ENCODE data around the gene ACP4. TPM values are rescaled to one million over a fixed set of nuclear protein-coding genes. Genes with fewer than 3 reads are reported as not detected.
"Not testable (repeated sequence)": the region's sequence is repeated elsewhere in the genome, so short reads cannot be mapped to it uniquely, and the experiment has no call there.

The ACP4 gene
- total and polyA plus RNA-seq, 2 donors = not detected

DNA sequence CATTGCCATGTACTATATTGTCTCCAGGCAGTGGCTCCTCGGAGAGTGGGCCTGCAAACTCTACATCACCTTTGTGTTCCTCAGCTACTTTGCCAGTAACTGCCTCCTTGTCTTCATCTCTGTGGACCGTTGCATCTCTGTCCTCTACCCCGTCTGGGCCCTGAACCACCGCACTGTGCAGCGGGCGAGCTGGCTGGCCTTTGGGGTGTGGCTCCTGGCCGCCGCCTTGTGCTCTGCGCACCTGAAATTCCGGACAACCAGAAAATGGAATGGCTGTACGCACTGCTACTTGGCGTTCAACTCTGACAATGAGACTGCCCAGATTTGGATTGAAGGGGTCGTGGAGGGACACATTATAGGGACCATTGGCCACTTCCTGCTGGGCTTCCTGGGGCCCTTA is 19.3 kb upstream of the ACP4 start:
- Histone ChIP-seq H3K9me3 (ENCODE audit: control insufficient read depth in 2 of 2, insufficient read depth in 1 of 2, low read length in 1 of 2) (no peaks in the 10 kb centered on the region), H3K27me3 (ENCODE audit: control insufficient read depth in 2 of 2, insufficient read depth in 1 of 2, low read length in 1 of 2) (peaks cover 0 to 2% of the 10 kb centered on the region in 2 donors), H3K36me3 (ENCODE audit: control insufficient read depth in 2 of 2, insufficient read depth in 2 of 2, low read length in 1 of 2) (no peaks in the 10 kb centered on the region), H3K4me1 (ENCODE audit: control insufficient read depth in 2 of 2, insufficient read depth in 2 of 2, low read length in 2 of 2) (no peaks in the 10 kb centered on the region), H3K4me3 (ENCODE audit: low read length in 2 of 2) (no peak overlapping the region), H3K27ac (ENCODE audit: low read depth in 1 of 2, low read length in 1 of 2) (no peak overlapping the region)
- no peak for DNase-seq (ENCODE audit: low read depth in 6 of 9, low spot score in 9 of 9)
- 89% methylated on average over 13 of the region's 13 CpGs for WGBS

DNA sequence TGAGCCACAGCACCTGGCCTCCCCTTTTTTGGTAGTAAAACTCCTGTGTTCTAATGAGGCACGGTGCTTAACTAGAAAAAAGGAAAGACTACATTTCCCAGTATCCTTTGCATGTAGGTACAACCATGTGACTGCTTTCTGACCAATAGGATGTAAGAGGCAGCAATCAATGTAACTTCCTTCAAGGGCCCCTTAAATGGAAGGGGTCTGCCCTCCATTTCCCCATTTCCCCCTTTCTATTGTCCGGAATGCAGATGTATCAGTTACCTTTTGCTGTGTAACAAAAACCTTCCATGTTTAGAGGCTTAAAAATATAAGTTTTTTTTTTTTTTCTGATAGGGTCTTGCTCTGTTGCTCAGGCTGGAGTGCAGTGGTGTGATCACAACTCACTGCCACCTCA is 17.7 kb upstream of the ACP4 start:
- Histone ChIP-seq H3K4me3 (ENCODE audit: low read length in 2 of 2) (no peak overlapping the region), H3K27me3 (ENCODE audit: control insufficient read depth in 2 of 2, insufficient read depth in 1 of 2, low read length in 1 of 2) (peaks cover 3 to 12% of the 10 kb centered on the region in 2 donors)

DNA sequence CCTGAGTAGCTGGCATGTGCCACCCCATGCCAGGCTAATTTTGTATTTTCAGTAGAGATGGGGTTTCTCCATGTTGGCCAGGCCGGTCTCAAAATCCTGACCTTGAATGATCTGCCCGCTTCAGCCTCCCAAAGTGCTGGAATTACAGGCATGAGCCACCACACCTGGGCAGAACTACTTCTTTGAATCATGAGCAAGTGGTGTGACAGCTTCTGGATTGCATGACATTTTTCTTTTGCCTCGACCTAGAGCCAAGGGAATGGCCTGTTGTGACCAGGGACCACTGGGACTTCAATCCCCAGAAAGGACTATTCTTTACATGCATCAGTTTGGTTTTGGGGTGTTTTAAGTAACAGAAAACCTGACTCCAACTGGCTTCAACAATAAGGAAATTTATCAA is 17.3 kb upstream of the ACP4 start:
- WGBS = 91% methylated on average over 3 of the region's 3 CpGs
- DNase-seq (ENCODE audit: low read depth in 6 of 9, low spot score in 9 of 9); H3K36me3 ChIP-seq (ENCODE audit: control insufficient read depth in 2 of 2, insufficient read depth in 2 of 2, low read length in 1 of 2); H3K4me1 ChIP-seq (ENCODE audit: control insufficient read depth in 2 of 2, insufficient read depth in 2 of 2, low read length in 2 of 2); H3K4me3 ChIP-seq (ENCODE audit: low read length in 2 of 2); H3K9me3 ChIP-seq (ENCODE audit: control insufficient read depth in 2 of 2, insufficient read depth in 1 of 2, low read length in 1 of 2); H3K27ac ChIP-seq (ENCODE audit: low read depth in 1 of 2, low read length in 1 of 2): not testable (repeated sequence)
- H3K27me3 ChIP-seq (ENCODE audit: control insufficient read depth in 2 of 2, insufficient read depth in 1 of 2, low read length in 1 of 2) = peaks cover 3 to 16% of the 10 kb centered on the region in 2 donors

More for the DNA sequence above, 17.7 kb upstream of the ACP4 start:
- Histone ChIP-seq H3K27ac (ENCODE audit: low read depth in 1 of 2, low read length in 1 of 2) (no peak overlapping the region), H3K9me3 (ENCODE audit: control insufficient read depth in 2 of 2, insufficient read depth in 1 of 2, low read length in 1 of 2) (no peaks in the 10 kb centered on the region), H3K4me1 (ENCODE audit: control insufficient read depth in 2 of 2, insufficient read depth in 2 of 2, low read length in 2 of 2) (no peaks in the 10 kb centered on the region), H3K36me3 (ENCODE audit: control insufficient read depth in 2 of 2, insufficient read depth in 2 of 2, low read length in 1 of 2) (no peaks in the 10 kb centered on the region)
- WGBS = 58% methylated on average over 2 of the region's 2 CpGs
- peak in 3 of 9 donors; percentile 17 to 46 (median 21) for DNase-seq (ENCODE audit: low read depth in 6 of 9, low spot score in 9 of 9)

DNA sequence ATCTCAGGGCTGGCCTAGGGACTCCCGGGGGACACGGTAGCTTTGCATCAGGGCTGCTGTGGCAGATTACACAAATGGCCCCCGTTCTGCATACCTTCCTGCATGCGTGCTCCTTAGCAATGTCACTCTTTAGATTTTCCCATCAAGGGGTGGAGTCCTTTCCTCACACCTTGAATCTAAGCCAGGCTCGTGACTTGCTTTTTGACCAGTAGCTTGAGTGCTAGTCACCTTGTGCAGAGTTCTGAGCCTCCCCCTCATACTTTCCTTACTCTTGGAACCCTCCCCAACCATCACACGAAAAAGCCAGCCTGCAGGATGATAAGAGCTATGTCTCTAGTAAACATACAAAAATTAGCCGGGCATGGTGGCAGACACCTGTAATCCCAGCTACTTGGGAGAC is 16.8 kb upstream of the ACP4 start:
- not testable (repeated sequence) for H3K36me3 ChIP-seq (ENCODE audit: control insufficient read depth in 2 of 2, insufficient read depth in 2 of 2, low read length in 1 of 2); H3K9me3 ChIP-seq (ENCODE audit: control insufficient read depth in 2 of 2, insufficient read depth in 1 of 2, low read length in 1 of 2); H3K4me1 ChIP-seq (ENCODE audit: control insufficient read depth in 2 of 2, insufficient read depth in 2 of 2, low read length in 2 of 2); H3K27ac ChIP-seq (ENCODE audit: low read depth in 1 of 2, low read length in 1 of 2); DNase-seq (ENCODE audit: low read depth in 6 of 9, low spot score in 9 of 9); H3K4me3 ChIP-seq (ENCODE audit: low read length in 2 of 2)
- WGBS = 67% methylated on average over 7 of the region's 7 CpGs
- H3K27me3 ChIP-seq (ENCODE audit: control insufficient read depth in 2 of 2, insufficient read depth in 1 of 2, low read length in 1 of 2) = peaks cover 7 to 22% of the 10 kb centered on the region in 2 donors

DNA sequence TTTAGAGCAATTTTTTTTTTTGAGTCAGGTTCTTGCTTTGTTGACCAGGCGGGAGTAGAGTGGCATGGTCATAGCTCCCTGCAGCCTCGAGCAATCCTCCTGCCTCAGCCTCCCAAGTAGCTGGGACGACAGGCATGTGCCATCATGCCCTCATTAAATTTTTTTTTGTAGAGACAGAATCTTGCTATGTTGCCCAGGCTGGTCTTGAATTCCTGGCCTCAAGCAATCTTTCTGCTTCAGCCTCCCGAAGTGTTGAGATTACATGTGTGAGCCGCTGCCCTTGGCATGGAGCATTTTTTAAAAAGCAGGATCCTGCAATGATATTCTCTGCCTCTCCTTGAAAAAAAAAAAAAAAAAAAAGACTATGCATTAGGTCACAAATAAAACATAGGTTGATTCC is 14.1 kb upstream of the ACP4 start:
- H3K27me3 ChIP-seq (ENCODE audit: control insufficient read depth in 2 of 2, insufficient read depth in 1 of 2, low read length in 1 of 2) = peaks cover 15 to 47% of the 10 kb centered on the region in 2 donors
- H3K4me3 ChIP-seq (ENCODE audit: low read length in 2 of 2) = no peak overlapping the region
- no peaks in the 10 kb centered on the region for H3K9me3 ChIP-seq (ENCODE audit: control insufficient read depth in 2 of 2, insufficient read depth in 1 of 2, low read length in 1 of 2)
- H3K27ac ChIP-seq (ENCODE audit: low read depth in 1 of 2, low read length in 1 of 2) = no peak overlapping the region
- no peak for DNase-seq (ENCODE audit: low read depth in 6 of 9, low spot score in 9 of 9)
- H3K4me1 ChIP-seq (ENCODE audit: control insufficient read depth in 2 of 2, insufficient read depth in 2 of 2, low read length in 2 of 2) = peaks cover 0 to 6% of the 10 kb centered on the region in 2 donors
- 90% methylated on average over 5 of the region's 5 CpGs for WGBS
- no peaks in the 10 kb centered on the region for H3K36me3 ChIP-seq (ENCODE audit: control insufficient read depth in 2 of 2, insufficient read depth in 2 of 2, low read length in 1 of 2)

DNA sequence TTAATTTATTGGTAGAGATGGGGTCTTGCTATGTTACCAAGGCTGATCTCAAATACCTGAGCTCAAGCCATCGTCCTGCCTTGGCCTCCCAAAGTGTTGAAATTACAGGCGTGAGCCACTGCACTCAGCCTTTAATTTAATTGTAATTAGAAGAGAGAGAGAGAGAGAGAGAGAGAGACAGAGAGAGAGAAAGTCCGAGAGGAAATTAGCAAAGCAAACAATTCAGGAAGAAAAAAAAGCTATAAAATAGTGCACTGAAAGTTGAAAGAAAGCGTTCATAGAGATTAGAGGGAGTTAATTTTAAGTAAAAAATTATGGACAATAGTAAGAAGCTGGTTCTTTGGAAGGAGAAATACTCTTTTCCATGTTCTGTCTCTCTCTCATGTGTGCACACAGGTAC is 13.0 kb upstream of the ACP4 start:
- Histone ChIP-seq H3K9me3 (ENCODE audit: control insufficient read depth in 2 of 2, insufficient read depth in 1 of 2, low read length in 1 of 2) (no peaks in the 10 kb centered on the region), H3K36me3 (ENCODE audit: control insufficient read depth in 2 of 2, insufficient read depth in 2 of 2, low read length in 1 of 2) (no peaks in the 10 kb centered on the region), H3K4me3 (ENCODE audit: low read length in 2 of 2) (no peak overlapping the region), H3K27me3 (ENCODE audit: control insufficient read depth in 2 of 2, insufficient read depth in 1 of 2, low read length in 1 of 2) (peaks cover 15 to 48% of the 10 kb centered on the region in 2 donors), H3K27ac (ENCODE audit: low read depth in 1 of 2, low read length in 1 of 2) (no peak overlapping the region), H3K4me1 (ENCODE audit: control insufficient read depth in 2 of 2, insufficient read depth in 2 of 2, low read length in 2 of 2) (peaks cover 0 to 6% of the 10 kb centered on the region in 2 donors)
- DNase-seq (ENCODE audit: low read depth in 6 of 9, low spot score in 9 of 9) = no peak
- WGBS = 56% methylated on average over 4 of the region's 4 CpGs

DNA sequence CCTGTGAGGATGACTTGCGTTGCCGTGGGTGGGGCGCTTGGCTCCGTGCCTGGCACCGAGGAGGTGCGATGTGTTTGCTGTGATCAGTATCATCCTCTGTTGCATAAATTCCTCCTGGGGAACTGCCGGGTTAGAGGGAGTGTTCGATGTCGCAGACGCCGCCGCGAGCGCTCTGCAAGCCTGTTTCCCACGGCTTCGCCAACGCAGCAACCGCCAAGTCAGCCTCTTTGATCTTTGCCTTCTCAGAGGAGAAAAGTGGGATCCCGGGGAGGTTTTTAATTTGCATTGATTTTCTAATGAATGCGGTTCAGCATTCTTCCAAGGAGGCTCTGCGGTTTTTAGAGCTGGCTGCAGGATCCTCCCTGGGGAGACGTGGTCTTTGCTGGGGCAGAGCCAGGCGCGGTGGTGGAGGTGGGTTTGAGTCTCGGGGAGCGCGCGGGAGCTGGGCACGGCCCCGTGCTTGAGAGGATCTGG is 12.3 kb upstream of the ACP4 start:
- DNase-seq (ENCODE audit: low read depth in 6 of 9, low spot score in 9 of 9) = peak in 1 of 9 donors; percentile 26
- H3K27ac ChIP-seq (ENCODE audit: low read depth in 1 of 2, low read length in 1 of 2) = no peak overlapping the region

DNA sequence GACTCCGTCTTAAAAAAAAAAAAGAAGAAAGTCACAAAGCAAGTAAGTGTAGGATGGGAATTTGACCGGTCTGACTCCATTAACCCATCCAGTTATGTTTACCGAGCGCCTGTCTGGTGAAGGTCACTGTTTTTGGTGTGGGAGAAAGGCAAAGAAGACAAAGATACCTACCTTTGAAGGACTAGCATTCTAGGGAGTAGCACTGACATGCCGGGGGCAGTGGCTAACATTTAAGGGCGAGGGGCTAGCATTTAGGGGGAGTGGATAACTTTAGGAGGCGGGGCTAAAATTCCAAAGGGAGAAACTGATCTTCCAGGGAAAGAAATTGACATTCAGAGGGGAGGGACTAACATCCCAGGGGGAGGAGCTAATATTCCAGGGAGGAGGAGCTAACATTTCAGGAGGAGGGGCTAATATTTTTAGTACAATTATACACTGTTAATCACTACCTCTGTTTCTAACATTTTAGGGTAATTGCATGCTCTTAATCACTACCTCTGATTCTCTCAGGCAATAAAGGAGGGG is 11.2 kb upstream of the ACP4 start:
- WGBS = 69% methylated on average over 7 of the region's 7 CpGs
- Histone ChIP-seq H3K9me3 (ENCODE audit: control insufficient read depth in 2 of 2, insufficient read depth in 1 of 2, low read length in 1 of 2) (peaks cover 0 to 5% of the 10 kb centered on the region in 2 donors), H3K36me3 (ENCODE audit: control insufficient read depth in 2 of 2, insufficient read depth in 2 of 2, low read length in 1 of 2) (no peaks in the 10 kb centered on the region), H3K27ac (ENCODE audit: low read depth in 1 of 2, low read length in 1 of 2) (no peak overlapping the region), H3K4me3 (ENCODE audit: low read length in 2 of 2) (no peak overlapping the region), H3K27me3 (ENCODE audit: control insufficient read depth in 2 of 2, insufficient read depth in 1 of 2, low read length in 1 of 2) (peaks cover 15 to 57% of the 10 kb centered on the region in 2 donors), H3K4me1 (ENCODE audit: control insufficient read depth in 2 of 2, insufficient read depth in 2 of 2, low read length in 2 of 2) (peaks cover 0 to 6% of the 10 kb centered on the region in 2 donors)
- no peak for DNase-seq (ENCODE audit: low read depth in 6 of 9, low spot score in 9 of 9)

More for the DNA sequence above, 12.3 kb upstream of the ACP4 start:
- Histone ChIP-seq H3K9me3 (ENCODE audit: control insufficient read depth in 2 of 2, insufficient read depth in 1 of 2, low read length in 1 of 2) (no peaks in the 10 kb centered on the region), H3K4me3 (ENCODE audit: low read length in 2 of 2) (no peak overlapping the region), H3K36me3 (ENCODE audit: control insufficient read depth in 2 of 2, insufficient read depth in 2 of 2, low read length in 1 of 2) (no peaks in the 10 kb centered on the region), H3K4me1 (ENCODE audit: control insufficient read depth in 2 of 2, insufficient read depth in 2 of 2, low read length in 2 of 2) (peaks cover 0 to 6% of the 10 kb centered on the region in 2 donors), H3K27me3 (ENCODE audit: control insufficient read depth in 2 of 2, insufficient read depth in 1 of 2, low read length in 1 of 2) (peaks cover 15 to 52% of the 10 kb centered on the region in 2 donors)
- 1% methylated on average over 30 of the region's 30 CpGs for WGBS

DNA sequence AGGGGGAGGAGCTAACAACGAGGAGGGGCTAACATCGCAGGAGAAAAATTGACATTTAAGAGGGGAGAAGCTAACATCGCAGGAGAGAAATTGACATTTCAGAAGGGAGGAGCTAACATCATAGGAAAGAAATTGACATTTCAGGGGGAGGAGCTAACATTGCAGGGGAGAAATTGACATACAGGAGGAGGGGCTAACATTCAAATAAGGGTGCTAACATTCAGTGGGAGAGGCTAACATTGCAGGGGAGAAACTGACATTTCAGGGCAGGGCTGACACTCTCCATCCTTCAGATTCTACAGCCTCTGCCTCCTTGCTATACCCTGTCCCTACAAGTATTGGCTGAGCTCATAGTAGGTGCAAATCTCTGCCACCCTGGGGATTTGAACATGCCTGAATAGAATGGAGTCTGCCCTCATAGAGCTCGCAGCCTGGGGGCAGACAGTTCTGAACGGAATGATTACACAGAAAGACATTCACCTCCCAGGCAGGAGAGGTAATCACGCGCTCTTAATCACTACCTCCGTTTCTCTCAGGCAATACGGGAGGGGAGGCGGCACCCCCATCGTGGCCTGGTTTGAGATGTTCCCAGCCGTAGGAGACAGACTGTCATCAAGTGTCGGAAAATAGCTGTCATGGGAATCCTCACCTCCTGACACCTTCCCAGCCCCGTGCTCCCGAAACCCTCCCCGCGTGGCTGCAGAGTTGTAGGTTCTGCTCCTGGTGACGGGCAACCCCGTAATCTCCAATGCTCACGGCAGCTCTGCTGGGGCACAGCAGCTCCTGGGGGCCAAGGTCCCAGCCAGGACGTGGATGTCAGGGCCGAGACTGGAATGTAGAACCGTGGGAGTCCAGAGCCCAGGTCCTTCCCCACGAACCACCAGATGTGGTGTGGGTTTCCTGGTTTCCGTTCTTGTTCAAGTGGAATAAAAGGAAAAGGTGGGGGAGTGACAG is 10.4 kb upstream of the ACP4 start:
- DNase-seq (ENCODE audit: low read depth in 6 of 9, low spot score in 9 of 9) = no peak
- peaks cover 15 to 57% of the 10 kb centered on the region in 2 donors for H3K27me3 ChIP-seq (ENCODE audit: control insufficient read depth in 2 of 2, insufficient read depth in 1 of 2, low read length in 1 of 2)
- 45% methylated on average over 25 of the region's 25 CpGs for WGBS

More for the DNA sequence above, 10.4 kb upstream of the ACP4 start:
- H3K4me3 ChIP-seq (ENCODE audit: low read length in 2 of 2) = no peak overlapping the region
- no peak overlapping the region for H3K27ac ChIP-seq (ENCODE audit: low read depth in 1 of 2, low read length in 1 of 2)
- peaks cover 0 to 5% of the 10 kb centered on the region in 2 donors for H3K9me3 ChIP-seq (ENCODE audit: control insufficient read depth in 2 of 2, insufficient read depth in 1 of 2, low read length in 1 of 2)
- no peaks in the 10 kb centered on the region for H3K36me3 ChIP-seq (ENCODE audit: control insufficient read depth in 2 of 2, insufficient read depth in 2 of 2, low read length in 1 of 2)
- H3K4me1 ChIP-seq (ENCODE audit: control insufficient read depth in 2 of 2, insufficient read depth in 2 of 2, low read length in 2 of 2) = peaks cover 0 to 6% of the 10 kb centered on the region in 2 donors
